CD4-positive, alpha-beta T cell treated with Interleukin-1 beta for 1 hour (primary cell): ENCODE data around the gene SLN.
"Not testable (repeated sequence)": the region's sequence is repeated elsewhere in the genome, so short reads cannot be mapped to it uniquely, and the experiment has no call there.

Experiments
- DNase-seq, 2 donors: peaks; one replicate each; pipeline ENCODE4 v3.0.0-alpha.2; 2020 to 2022

The SLN gene

GRCh38 chr11:107711861-107712755 lies at the start of gene SLN:
Gene SLN (minus strand): TSS chr11:107712056.
- DNase-seq: no peak

GRCh38 chr11:107758719-107759355 lies 47.0 kb upstream of the SLN start:
- DNase-seq: not testable (repeated sequence)

GRCh38 chr11:107757661-107758060 lies 45.8 kb upstream of the SLN start:
- DNase-seq: no peak

DNA sequence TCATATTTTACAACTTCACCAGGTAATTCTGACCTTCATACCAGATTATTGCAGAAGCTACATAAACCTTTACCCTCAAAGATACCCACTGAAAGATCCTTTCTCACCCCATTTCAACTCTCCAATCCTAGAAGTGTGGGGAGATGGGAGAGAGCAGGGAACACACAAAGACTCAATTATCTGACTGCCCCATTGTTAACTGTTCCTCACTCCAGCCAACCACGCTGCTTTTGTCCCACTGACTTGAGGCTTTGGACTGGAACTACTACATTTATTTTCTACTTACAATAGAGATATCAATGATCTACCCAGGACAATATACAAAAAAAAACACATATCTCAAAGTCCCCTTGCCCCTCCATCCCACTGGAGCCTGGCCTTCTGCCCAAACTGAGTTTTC lies 44.7 kb upstream of the SLN start:
- DNase-seq: no peak

DNA sequence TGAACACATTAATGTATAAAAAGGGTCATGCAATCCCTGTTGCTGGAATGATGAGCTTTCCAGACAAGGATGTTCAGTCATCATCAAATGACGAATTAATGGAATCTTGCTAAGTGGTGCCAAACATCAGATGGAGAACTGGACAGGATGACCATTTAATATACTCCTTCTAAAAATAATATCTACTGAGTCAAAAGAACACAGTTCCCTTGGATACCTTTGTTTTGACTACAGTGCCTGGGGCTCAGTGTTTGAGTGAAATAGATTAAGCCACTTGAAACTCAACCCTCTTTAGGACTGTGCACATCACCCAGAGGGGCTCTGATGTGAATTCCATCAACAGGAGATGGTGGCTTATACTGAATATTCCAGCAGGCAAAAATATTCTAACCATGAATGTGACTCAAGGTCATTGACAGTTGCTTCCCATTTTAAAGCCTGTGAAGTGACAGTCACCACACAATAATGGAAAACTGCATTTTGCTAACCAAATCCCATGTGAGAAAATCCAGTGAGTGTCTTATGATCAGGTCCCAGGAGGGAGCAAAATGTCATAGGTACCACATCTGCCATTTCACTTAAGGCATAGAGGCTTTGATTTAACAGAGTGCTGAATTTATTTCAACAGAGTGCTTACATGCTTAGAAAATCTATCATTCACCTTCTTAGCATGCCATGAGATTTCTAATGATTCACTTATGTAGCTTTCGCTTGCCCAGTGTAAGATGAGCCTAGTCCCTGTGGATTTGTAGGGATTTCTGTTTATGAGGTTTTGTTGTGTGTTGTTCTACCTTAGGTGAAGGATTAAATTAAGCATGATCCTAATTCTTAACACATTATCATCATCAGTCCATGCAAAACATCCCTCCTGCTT lies 41.3 kb upstream of the SLN start:
- no peak for DNase-seq

DNA sequence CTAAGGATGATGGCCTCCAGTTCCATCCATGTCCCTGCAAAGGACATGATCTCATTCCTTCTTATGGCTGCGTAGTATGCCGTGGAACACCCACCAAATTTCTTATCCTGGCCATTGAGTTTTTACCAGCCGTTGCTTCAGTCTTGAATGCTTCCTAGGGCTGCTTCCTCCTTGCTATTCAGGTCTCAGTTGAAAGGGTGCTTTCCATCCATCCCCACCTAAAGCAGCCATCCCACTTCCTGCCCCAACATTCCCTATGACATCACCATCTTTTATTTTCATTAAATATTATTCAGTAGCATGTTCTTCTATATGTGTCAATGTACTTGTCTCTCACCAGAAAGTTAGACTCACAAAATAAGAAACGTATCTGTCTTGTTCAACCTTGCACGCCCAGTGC lies 40.7 kb upstream of the SLN start:
- DNase-seq: no peak

DNA sequence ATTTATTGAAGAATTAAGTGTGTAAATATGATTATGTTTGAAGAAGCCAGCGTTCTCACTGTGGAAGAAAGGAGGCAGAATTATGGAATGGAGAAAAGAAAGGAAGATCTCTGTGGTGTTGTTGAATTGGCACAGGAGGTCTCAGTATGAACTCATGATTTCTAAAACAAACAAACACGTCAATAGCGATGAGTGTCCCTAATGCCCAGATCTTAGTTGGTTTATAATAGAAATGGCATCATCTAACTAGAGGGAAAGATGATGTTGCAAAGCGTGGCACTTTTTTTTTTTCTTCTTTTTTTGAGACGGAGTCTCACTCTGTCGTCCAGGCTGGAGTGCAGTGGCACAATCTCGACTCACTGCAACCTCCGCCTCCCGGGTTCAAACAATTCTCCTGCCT lies 39.2 kb upstream of the SLN start:
- DNase-seq: no peak

DNA sequence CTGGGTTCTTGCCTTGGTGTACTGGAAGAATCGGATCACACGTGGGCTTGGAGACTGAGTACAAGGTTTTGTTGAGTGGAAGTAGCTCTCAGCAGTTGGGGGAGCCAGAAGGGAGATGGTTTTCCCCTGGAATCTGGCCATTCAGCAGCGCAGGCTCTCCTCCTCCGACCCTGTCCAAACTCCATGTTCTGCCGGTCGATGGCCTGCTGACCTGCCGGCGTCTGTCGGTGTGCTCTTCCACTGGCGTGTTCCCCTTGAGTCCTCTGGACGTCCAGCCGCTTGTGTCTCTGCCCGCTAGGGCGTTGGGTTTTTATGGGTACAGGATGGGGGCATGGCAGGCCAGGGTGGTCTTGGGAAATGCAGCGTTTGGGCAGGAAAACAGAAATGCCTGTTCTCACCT lies 38.5 kb upstream of the SLN start:
- DNase-seq: no peak

DNA sequence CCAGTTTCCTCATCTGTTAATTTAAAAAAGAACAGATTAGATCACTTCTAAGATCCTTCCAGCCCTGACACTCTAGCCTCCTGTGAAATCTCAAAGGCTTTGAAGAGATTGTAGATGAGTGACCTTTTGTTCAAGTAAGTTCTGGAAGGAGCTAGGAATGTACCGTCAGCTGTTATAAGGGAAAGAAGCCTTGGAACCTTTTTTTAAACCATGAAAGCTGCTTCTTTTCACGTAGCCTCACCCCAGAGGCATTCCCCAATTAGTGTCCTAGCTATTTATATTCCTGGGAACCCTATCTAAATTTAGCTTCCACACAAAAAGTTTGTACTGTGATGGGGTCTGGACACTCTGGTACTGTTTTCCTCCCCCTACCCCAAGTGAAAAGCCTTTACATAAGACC lies 35.8 kb upstream of the SLN start:
- no peak for DNase-seq

DNA sequence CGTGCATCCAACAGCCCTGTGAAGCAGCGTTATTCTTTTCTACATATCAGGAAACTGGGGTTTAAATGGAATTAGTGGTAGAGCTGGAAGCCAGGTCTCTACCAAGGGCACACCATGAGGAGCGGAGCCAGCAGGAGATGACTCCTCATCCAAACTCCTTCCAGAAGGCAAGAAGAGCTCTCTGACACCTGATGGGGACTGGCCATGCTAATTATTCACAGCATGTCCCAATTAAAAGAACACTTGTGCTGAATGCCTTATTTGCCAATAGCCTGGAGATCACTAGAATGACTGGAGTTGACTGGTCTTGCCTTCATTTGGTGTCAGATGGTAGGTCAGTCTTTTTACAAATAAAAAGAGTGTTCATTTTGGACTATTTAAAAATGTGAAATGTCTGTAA lies 32.9 kb upstream of the SLN start:
- DNase-seq: no peak

GRCh38 chr11:107743191-107743590 lies 31.3 kb upstream of the SLN start:
- DNase-seq: no peak

GRCh38 chr11:107741044-107741823 lies 29.4 kb upstream of the SLN start:
- DNase-seq: no peak

DNA sequence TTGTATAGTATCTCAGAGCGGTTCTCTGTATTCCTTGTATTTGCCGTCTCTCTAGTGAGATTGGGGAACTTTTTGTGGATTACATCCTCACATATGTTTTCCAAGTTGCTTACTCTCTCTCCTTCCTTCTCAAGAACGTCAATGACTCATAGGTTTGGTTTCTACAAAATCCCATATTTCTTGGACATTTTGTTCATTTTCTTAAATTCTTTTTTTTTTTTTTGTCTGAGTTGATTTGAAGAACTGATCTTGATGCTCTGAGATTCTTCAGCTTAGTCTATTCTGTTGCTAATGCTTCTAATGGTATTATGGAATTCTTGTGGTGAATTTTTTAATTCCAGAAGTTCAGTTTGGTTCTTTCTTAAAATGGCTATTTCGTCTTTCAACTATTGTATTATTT lies 28.4 kb upstream of the SLN start:
- no peak for DNase-seq

DNA sequence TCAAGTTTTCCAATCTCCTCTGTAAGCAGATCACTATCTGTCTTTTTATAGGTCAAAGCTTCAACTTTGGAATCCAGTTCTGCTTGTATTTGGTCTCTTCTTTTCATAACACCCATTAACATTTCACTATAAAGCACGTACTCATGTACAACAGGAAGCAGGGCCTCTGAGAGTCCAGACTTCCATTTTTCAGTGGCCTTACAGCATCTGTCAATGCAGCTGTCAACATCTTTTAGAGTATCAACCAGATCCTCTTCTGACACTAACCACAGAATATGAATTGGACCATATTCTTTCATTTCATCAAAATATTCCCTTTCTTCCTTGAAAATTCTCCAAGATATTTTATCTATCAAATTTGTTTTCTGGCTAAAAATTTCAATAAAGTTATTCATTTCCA lies 24.7 kb upstream of the SLN start:
- no peak for DNase-seq

- DNase-seq: no peak
These were observed 21.7 kb upstream of the SLN start for GRCh38 chr11:107733518-107733917.

GRCh38 chr11:107732689-107733051 lies 20.8 kb upstream of the SLN start:
- no peak for DNase-seq

DNA sequence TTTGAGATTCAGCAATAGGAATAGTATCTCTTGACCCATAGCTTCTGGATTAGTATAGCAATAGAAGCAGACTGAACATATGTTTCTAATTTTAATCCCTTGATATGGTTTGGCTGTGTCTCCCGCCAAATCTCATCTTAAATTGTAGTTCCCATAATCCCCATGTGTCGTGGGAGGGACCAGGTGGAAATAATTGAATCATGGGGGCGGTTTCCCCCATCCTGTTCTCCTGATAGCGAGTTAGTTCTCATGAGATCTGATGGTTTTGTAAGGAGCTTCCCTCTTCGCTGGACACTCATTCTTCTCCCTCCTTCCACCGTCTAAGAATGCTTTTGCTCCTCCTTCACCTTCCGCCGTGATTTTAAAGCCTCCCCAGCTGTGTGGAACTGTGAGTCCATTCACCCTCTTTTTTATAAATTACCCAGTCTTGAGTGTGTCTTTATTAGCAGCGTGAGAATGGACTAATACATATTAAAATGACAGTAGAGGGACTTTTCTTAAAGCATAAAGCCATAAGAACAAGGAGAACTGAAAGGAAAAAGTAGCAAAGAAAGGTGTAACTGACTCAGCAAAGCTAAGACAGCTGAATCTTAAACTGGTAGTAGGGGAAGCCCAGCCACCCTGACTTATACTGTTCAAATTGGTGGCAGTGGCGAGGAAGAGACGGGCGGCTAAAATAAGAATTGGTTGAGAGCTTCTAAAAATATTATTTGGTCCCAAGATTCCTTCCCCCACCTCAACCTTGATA lies 20.3 kb upstream of the SLN start:
- no peak for DNase-seq

DNA sequence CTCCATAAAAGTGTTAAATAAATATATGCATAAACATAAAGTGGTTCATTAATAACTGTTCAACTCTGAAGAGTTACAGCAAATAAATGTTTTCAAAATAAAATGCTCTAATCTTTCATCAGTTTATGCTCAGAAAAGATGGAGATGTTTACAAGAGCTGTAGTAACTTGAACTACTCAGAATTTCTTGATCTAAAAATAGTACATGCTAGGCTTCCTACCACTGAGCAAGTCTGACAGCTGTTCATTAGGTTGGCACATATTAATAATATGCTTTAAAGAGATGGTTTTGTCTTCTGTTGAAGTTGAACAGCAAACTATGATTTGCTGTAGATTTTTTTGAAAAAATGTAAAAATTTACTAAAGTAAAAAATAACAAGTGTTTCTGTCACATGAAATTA lies 10.8 kb upstream of the SLN start:
- DNase-seq: no peak

- DNase-seq: no peak
These were observed 9.4 kb upstream of the SLN start for GRCh38 chr11:107721207-107721606.

DNA sequence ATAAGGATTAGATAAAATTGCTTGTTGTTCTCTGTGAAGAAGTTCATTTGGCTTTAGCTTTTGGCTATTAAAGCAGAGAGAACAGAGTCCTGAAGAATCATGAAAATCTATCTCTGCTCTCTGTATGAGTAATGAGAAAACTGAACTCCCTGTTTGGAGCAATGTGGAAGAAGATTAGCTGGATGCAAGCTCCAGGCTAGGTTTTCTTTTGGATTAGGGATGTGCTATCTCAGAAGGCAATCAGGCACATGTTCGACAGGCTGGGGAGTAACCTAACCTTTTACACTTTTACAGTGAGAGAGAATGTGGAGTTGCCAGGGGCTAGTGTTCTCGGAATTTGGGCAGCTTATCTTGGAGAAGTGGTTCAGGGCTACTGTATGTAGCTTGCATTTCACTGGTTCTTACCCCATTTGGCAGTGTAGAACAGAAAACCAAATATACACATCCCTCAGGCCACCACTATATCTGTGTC lies 8.5 kb upstream of the SLN start:
- no peak for DNase-seq

GRCh38 chr11:107719557-107720302 lies 7.9 kb upstream of the SLN start:
- DNase-seq: no peak
